OCI-LY3 (cell line): ENCODE measurements around the gene QSOX2.

Experiments
- CTCF ChIP-seq: fragments of 200-600, 300-600 bp; sonication (generic); IDR thresholded peaks from 2 replicates; pipeline ENCODE4 v1.5.1; 2014; ENCODE audit warnings: antibody characterized with exemption, low read length, low read depth
- EZH2phosphoT487 ChIP-seq: fragments of 200-600 bp; shearing (Covaris generic); IDR thresholded peaks from 2 replicates; pipeline ENCODE4 v1.6.1; 2018; ENCODE audit warnings: antibody characterized with exemption, mixed run types, low read depth

DNA sequence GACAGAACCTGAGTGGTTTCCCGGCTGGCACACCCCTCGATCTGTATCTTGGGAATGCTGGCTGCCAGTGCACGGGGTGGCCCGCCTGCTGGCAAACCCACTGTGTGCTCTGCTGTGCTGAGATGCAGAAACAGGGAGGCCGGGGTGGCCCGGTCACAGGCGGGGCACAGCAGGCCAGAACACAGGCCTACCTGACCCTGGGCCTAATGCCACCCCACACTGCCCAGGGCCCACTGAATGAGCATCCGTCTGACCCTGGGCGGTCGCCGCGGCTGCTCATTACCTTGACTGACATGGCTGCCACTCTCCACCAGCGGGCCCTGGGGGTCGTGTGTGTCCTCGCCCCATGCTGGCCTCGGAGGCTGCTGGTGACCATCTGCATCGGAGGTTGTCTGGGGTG is 14.2 kb upstream of the QSOX2 start:
- no peak for TF ChIP-seq CTCF
- TF ChIP-seq EZH2phosphoT487, result no peak
